OCI-LY7 (cell line): ENCODE data around the gene CDH2.

Experiments
- EZH2phosphoT487 ChIP-seq: fragments of 200-600 bp; sonication (generic); IDR thresholded peaks from 2 replicates; pipeline ENCODE4 v1.6.1; 2018; ENCODE audit warnings: low read depth, borderline replicate concordance, mild to moderate bottlenecking, mixed run types, antibody characterized with exemption, low read length, moderate library complexity, mixed read lengths
- TF ChIP-seq, protein P1 (sequence below): fragments of 200-600 bp; sonication (generic); conservative IDR thresholded peaks from 2 replicates; pipeline ENCODE4 v1.5.1; 2014; ENCODE audit warnings: mild to moderate bottlenecking, antibody characterized with exemption, low read length, moderate library complexity, mixed read lengths

DNA sequence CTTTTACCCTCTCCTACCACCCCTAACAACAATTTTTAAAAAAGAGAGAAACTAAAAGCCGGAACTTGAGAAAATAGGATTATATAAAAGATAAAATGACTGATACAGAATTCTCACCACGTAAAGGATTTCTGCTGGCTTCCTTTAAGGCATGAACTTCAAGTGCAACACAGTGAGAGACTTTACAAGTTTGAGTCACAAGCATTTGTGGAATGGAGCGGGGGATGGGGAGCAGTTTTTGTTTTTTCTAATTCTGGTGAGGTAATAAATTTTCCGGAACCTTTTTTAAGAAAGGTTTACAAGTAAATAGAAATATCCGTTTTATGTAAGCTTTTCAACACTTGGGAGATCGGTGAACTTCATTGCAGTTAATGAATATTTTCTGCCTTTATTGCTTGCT lies 1.8 kb upstream of the CDH2 start:
- TF ChIP-seq, protein P1, sequence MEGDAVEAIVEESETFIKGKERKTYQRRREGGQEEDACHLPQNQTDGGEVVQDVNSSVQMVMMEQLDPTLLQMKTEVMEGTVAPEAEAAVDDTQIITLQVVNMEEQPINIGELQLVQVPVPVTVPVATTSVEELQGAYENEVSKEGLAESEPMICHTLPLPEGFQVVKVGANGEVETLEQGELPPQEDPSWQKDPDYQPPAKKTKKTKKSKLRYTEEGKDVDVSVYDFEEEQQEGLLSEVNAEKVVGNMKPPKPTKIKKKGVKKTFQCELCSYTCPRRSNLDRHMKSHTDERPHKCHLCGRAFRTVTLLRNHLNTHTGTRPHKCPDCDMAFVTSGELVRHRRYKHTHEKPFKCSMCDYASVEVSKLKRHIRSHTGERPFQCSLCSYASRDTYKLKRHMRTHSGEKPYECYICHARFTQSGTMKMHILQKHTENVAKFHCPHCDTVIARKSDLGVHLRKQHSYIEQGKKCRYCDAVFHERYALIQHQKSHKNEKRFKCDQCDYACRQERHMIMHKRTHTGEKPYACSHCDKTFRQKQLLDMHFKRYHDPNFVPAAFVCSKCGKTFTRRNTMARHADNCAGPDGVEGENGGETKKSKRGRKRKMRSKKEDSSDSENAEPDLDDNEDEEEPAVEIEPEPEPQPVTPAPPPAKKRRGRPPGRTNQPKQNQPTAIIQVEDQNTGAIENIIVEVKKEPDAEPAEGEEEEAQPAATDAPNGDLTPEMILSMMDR: no peak
- no peak for TF ChIP-seq EZH2phosphoT487
